Mesothelial cell of epicardium (in vitro differentiated cells): Measurements from ENCODE around the gene FAM107B. TPM values are rescaled to one million over a fixed set of nuclear protein-coding genes. Genes with fewer than 3 reads are reported as not detected.
"Not testable (repeated sequence)": the region's sequence is repeated elsewhere in the genome, so short reads cannot be mapped to it uniquely, and the experiment has no call there.

Experiments used
- DNase-seq, 2 experiments: peaks; one replicate each; pipeline ENCODE4 v3.0.0; 2021; ENCODE audit warnings: low spot score in 2 of 2; ENCODE audit not compliant: unreplicated experiment in 2 of 2
- H3K27ac Mint-ChIP-seq: 2 replicates; pipeline ENCODE4 v1.8.0; 2021; ENCODE audit warnings: mixed read lengths
- H3K27me3 Mint-ChIP-seq: 2 replicates; pipeline ENCODE4 v1.8.0; 2021; ENCODE audit warnings: low read depth, mixed read lengths
- H3K36me3 Mint-ChIP-seq: 2 replicates; pipeline ENCODE4 v1.8.0; 2021; ENCODE audit warnings: mixed read lengths
- H3K4me1 Mint-ChIP-seq: 2 replicates; pipeline ENCODE4 v1.8.0; 2021; ENCODE audit warnings: mixed read lengths
- H3K4me3 Mint-ChIP-seq: 2 replicates; pipeline ENCODE4 v1.8.0; 2021; ENCODE audit warnings: mild to moderate bottlenecking, moderate library complexity, mixed read lengths
- H3K9me3 Mint-ChIP-seq: 2 replicates; pipeline ENCODE4 v1.8.0; 2021; ENCODE audit warnings: mixed read lengths
- total RNA-seq: library from RNA; stranded (reverse); gene quantifications from 3 replicates; pipeline ENCODE4 v1.2.1, GENCODE V29; 2021
- TF ChIP-seq, protein P1 (sequence below): fragments of 200-600 bp; sonication (generic); IDR thresholded peaks from one replicate; pipeline ENCODE4 v1.5.0; 2021; ENCODE audit warnings: antibody characterized with exemption; ENCODE audit not compliant: unreplicated experiment

The FAM107B gene
- total RNA-seq, 1 donor from 2014 or later: 23.5 TPM

DNA sequence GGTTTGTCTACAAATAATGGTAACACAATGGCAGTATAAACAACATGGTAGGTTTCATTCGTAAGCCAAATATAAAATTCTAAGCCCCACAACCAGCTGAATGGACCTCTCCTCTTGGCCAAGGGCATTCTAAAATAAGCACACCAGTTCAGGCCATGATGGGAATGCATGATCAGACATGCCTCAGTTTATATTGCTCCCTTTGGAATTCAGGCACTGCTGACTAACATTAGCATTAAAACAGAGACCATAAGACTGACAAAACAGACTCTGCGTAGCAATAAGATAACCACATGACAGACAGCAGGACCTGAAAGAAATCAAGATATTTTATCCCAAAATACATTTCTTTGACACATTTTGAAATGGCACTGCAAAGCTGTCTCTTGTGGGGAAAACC, 125.8 kb downstream of the FAM107B start:
- Mint-ChIP-seq H3K9me3 (no peaks in the 10 kb centered on the region), H3K4me1 (peaks cover 41% of the 10 kb centered on the region), H3K4me3 (no peak overlapping the region), H3K27ac (peak overlapping the region; percentile 94), H3K36me3 (no peaks in the 10 kb centered on the region), H3K27me3 (no peaks in the 10 kb centered on the region)
- TF ChIP-seq, protein P1, sequence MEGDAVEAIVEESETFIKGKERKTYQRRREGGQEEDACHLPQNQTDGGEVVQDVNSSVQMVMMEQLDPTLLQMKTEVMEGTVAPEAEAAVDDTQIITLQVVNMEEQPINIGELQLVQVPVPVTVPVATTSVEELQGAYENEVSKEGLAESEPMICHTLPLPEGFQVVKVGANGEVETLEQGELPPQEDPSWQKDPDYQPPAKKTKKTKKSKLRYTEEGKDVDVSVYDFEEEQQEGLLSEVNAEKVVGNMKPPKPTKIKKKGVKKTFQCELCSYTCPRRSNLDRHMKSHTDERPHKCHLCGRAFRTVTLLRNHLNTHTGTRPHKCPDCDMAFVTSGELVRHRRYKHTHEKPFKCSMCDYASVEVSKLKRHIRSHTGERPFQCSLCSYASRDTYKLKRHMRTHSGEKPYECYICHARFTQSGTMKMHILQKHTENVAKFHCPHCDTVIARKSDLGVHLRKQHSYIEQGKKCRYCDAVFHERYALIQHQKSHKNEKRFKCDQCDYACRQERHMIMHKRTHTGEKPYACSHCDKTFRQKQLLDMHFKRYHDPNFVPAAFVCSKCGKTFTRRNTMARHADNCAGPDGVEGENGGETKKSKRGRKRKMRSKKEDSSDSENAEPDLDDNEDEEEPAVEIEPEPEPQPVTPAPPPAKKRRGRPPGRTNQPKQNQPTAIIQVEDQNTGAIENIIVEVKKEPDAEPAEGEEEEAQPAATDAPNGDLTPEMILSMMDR: no peak
- no peak for DNase-seq

DNA sequence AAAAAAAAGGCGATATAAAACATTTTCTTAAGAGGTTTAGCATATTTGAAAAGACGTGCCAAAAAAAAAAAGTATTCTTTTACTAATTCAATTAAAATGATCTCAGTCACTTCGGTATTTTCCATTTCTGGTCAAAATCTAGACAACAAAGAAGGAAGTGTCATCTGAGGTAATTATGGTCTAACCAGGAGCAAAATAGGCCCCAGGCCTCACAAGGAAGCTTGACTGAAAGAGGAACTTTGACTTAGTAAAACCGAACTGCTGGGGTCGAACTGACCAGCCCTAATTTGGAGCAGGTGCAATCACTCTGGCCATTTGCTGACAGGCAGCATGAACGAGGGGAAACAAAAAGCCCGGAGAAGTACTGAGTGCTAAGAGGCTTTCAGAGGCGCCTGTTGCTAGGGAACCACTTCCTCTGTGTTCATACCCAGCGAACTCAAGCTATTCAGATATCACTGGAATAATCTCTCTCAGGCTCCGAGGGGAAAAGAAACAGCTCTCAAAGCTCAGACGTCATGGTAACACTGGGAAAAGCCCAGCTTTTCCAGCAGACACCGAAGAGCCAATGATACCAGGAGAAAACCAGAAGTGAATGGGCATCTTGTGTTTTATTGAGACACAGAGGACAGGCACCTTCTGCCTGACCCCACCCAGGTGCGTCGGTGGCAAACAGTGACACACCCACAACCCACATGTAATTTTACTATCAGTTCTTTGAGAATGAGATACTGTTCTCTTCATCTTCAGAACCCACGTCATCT, 126.5 kb downstream of the FAM107B start:
- H3K9me3 Mint-ChIP-seq: no peaks in the 10 kb centered on the region
- H3K4me3 Mint-ChIP-seq: no peak overlapping the region
- no peaks in the 10 kb centered on the region for H3K27me3 Mint-ChIP-seq
- TF ChIP-seq, protein P1: no peak
- peaks cover 33% of the 10 kb centered on the region for H3K4me1 Mint-ChIP-seq
- no peaks in the 10 kb centered on the region for H3K36me3 Mint-ChIP-seq
- H3K27ac Mint-ChIP-seq: peak overlapping the region; percentile 94
- DNase-seq: peak in 1 of 2 experiments; percentile 53

DNA sequence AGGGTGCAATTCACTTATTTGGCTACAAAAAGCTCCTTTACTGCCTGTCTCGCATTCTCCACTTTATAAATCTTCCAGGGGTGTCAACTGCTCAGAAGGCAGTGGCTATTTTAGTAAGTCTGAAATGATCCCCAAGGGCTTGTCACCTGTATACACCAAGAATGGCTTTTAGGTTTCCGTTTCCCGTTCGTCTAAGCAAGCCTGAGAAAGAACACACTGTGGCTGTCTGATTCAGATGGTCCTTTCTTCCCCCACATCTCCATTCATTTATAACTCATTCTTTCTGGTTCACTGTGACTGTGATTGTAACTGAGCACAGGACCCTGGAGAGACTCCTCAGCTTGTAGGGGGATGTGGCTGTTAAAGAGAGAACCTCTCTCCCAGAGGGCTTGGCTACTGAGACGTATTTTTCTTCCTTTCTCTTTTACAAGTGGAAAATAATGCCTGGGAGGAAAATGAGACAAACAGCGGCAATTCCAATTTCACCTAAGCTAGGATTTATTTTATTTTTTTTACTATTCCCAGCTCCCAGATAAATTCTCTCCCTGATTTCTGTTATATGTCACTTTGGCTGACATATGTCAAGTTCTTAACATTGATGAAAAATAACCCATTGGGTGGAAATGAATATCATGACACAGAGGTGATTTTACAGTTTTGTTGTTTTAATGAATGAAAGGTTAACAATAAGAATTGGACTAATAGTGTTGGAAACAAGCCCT, 129.3 kb downstream of the FAM107B start:
- no peak overlapping the region for H3K27ac Mint-ChIP-seq
- peaks cover 8% of the 10 kb centered on the region for H3K9me3 Mint-ChIP-seq
- H3K36me3 Mint-ChIP-seq: no peaks in the 10 kb centered on the region
- no peak for DNase-seq
- H3K4me3 Mint-ChIP-seq: no peak overlapping the region
- H3K27me3 Mint-ChIP-seq: no peaks in the 10 kb centered on the region
- peaks cover 16% of the 10 kb centered on the region for H3K4me1 Mint-ChIP-seq
- TF ChIP-seq, protein P1: no peak

DNA sequence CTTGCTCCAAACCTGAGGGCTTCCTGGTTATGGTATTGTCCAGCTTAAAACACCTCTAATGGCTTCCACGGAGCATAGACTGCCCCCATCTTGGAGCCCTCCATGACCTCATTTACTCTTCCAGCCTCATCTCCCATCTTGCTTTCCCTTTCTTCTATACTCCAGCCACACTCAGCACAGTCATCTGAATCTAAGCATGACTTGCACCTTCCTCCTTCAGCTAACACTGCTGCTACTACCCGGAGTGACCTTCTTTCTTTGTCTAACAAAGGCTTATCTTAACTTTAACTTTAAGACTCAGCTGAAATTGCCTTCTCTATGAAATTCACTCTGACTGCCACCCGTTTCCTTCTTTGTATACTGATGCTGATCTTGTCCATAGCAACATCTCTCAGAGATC, 135.1 kb downstream of the FAM107B start:
- Mint-ChIP-seq H3K27ac (no peak overlapping the region), H3K36me3 (no peaks in the 10 kb centered on the region), H3K27me3 (no peaks in the 10 kb centered on the region), H3K9me3 (peaks cover 8% of the 10 kb centered on the region), H3K4me3 (no peak overlapping the region), H3K4me1 (no peaks in the 10 kb centered on the region)
- DNase-seq: no peak
- TF ChIP-seq, protein P1: no peak

DNA sequence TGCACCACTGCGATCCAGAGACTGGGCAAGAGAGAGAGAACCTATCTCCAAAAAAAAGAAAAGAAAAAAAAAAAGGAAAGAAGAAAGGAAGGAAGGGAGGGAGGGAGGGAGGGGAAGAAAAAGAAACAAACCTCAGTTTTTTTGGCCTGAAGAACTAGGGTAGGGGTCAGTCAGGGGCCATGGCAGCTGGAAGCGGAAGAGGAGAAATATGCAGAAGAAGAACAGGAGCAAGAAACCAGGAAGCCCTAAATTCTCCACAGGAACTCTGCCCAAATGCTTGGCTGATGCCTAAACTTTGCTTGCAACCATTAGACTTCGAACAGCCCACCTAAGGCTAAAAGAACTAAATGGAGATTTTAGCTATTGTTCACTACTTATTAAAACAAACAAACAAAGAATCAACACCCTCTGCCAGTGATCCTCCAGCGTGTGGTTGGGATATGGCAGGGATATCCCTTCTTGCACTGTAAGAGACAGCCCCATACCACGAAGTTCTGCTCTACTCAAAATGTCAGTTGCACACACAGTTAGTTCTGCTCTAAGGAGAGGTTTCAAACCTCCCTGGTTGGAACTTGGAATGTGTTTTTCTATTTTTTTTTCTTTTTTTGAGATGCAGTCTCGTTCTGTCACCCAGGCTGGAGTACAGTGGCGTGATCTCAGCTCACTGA, 139.5 kb downstream of the FAM107B start:
- H3K9me3 Mint-ChIP-seq: no peaks in the 10 kb centered on the region
- H3K36me3 Mint-ChIP-seq: no peaks in the 10 kb centered on the region
- TF ChIP-seq, protein P1: no peak
- H3K4me3 Mint-ChIP-seq: no peak overlapping the region
- H3K27me3 Mint-ChIP-seq: no peaks in the 10 kb centered on the region
- DNase-seq: no peak
- no peaks in the 10 kb centered on the region for H3K4me1 Mint-ChIP-seq
- H3K27ac Mint-ChIP-seq: no peak overlapping the region

DNA sequence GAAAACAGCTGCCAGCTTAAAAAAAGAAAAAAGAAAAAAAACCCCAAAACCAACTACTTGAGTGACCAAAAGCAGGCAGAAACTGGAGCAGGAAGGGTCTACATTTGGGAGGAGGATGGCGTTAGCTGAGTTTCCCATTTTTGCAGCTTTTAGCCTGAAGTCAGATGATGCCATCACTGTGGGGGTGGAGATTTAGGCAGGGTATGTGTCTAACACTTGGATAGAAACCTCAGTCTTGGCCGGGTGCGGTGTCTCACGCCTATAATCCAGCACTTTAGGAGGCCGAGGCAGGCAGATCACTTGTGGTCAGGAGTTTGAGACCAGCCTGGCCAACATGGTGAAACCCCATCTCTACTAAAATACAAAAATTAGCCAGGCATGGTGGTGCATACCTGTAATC, 140.1 kb downstream of the FAM107B start:
- H3K4me3 Mint-ChIP-seq, H3K27me3 Mint-ChIP-seq, H3K9me3 Mint-ChIP-seq, H3K36me3 Mint-ChIP-seq, DNase-seq, H3K4me1 Mint-ChIP-seq, H3K27ac Mint-ChIP-seq: not testable (repeated sequence)
